ENCODE data around the gene CPAMD8. TPM values are rescaled to one million over a fixed set of nuclear protein-coding genes. Genes with fewer than 3 reads are reported as not detected.

Gene CPAMD8
- total and polyA plus RNA-seq, 9 of the 15 experiments (the other 6 are each of a cell fraction or from before 2014, with no cell fraction given), result 0.20 to 2.1 (median 1.3) TPM

GRCh38 chr19:16889883-16890460 lies 136.6 kb downstream of the CPAMD8 start (continued):
- TF ChIP-seq RCOR1 (IDR thresholded peaks at IDR 0.05; ENCODE audit: borderline replicate concordance in 1 of 2, low read depth in 2 of 2, low read length in 2 of 2) (no peak), E2F1 (CRISPR knock-in tag; IDR thresholded peaks at IDR 0.05) (peak; percentile 86; the same call in 1 of the 2 replicates), ZNF3 (CRISPR knock-in tag; IDR thresholded peaks at IDR 0.05) (no peak), GATA2 (CRISPR knock-in tag; IDR thresholded peaks at IDR 0.05) (no peak), ZNF57 (CRISPR knock-in tag; IDR thresholded peaks at IDR 0.05) (peak; percentile 74; the same call in 1 of the 2 replicates), BRD9 (IDR thresholded peaks at IDR 0.05; ENCODE audit: low read depth, partially characterized antibody) (no peak), CBX2 (IDR thresholded peaks at IDR 0.05; ENCODE audit: insufficient read depth, low read length, poor library complexity, severe bottlenecking) (no peak), RBM25 (IDR thresholded peaks at IDR 0.05; ENCODE audit: low read depth, low read length, severe bottlenecking) (no peak), ZNF316 (IDR thresholded peaks at IDR 0.05) (no peak), ZNF780A (CRISPR knock-in tag; IDR thresholded peaks at IDR 0.05) (no peak), NR2C2 (CRISPR knock-in tag; IDR thresholded peaks at IDR 0.05) (0 out of 2 replicates have a peak, but pooled peaks have one; percentile 18), NR2C2 (tag; IDR thresholded peaks at IDR 0.05) (peak; percentile 86; the same call in 1 of the 2 replicates), ZNF121 (CRISPR knock-in tag; conservative IDR thresholded peaks at IDR 0.05) (no peak), ZC3H4 (CRISPR knock-in tag; IDR thresholded peaks at IDR 0.05; ENCODE audit: borderline replicate concordance) (peak; percentile 48; the same call in 1 of the 2 replicates), ZNF431 (CRISPR knock-in tag; IDR thresholded peaks at IDR 0.05) (no peak; the same call in 1 of the 2 replicates), RREB1 (CRISPR knock-in tag; IDR thresholded peaks at IDR 0.05) (peak; percentile 13; the same call in 1 of the 2 replicates), SREBF1 (IDR thresholded peaks at IDR 0.05; ENCODE audit: borderline replicate concordance, low read depth, low read length) (no peak), PREB (CRISPR knock-in tag; IDR thresholded peaks at IDR 0.05) (no peak), NFE2L1 (tag; IDR thresholded peaks at IDR 0.05; ENCODE audit: borderline replicate concordance, low read depth) (no peak), SRSF7 (optimal IDR thresholded peaks at IDR 0.05; ENCODE audit: low read depth, low read length) (no peak), HDGF (IDR thresholded peaks at IDR 0.05) (no peak; the same call in 1 of the 2 replicates), SNIP1 (IDR thresholded peaks at IDR 0.05; ENCODE audit: low read depth) (no peak)
